Hepatocyte (in vitro differentiated cells): ENCODE results near the gene CALD1. TPM values are rescaled to one million over a fixed set of nuclear protein-coding genes. Genes with fewer than 3 reads are reported as not detected.

Source experiments
- DNase-seq: peaks from one replicate; pipeline ENCODE4 v3.0.0-alpha.2; 2016; ENCODE audit warnings: low spot score
- H2AFZ ChIP-seq: fragments of 200-600 bp; sonication (generic); 2 replicates; pipeline ENCODE4 v1.6.0; 2016; ENCODE audit warnings: antibody characterized with exemption, mild to moderate bottlenecking
- H3K27ac ChIP-seq: fragments of 200-600 bp; sonication (generic); 2 replicates; pipeline ENCODE4 v1.5.1; 2016; ENCODE audit warnings: mild to moderate bottlenecking
- H3K27me3 ChIP-seq: fragments of 200-600 bp; sonication (generic); 2 replicates; pipeline ENCODE4 v1.6.1; 2016
- H3K36me3 ChIP-seq: fragments of 200-600 bp; sonication (generic); replicated peaks from 2 replicates; pipeline ENCODE4 v1.5.1; 2016; ENCODE audit warnings: low read depth; ENCODE audit not compliant: insufficient read depth
- H3K4me1 ChIP-seq: fragments of 200-600 bp; sonication (generic); 2 replicates; pipeline ENCODE4 v1.5.1; 2016; ENCODE audit warnings: mild to moderate bottlenecking, moderate library complexity; ENCODE audit not compliant: insufficient read depth
- H3K4me2 ChIP-seq: fragments of 200-600 bp; sonication (generic); 2 replicates; pipeline ENCODE4 v1.6.0; 2016
- H3K4me3 ChIP-seq: fragments of 200-600 bp; sonication (generic); 2 replicates; pipeline ENCODE4 v1.5.1; 2016; ENCODE audit warnings: mild to moderate bottlenecking
- H3K79me2 ChIP-seq: fragments of 200-600 bp; sonication (generic); 2 replicates; pipeline ENCODE4 v1.6.0; 2017; ENCODE audit warnings: mild to moderate bottlenecking
- H3K9me2 ChIP-seq: fragments of 200-600 bp; sonication (generic); replicated peaks from 2 replicates; pipeline ENCODE4 v1.6.0; 2017; ENCODE audit warnings: mild to moderate bottlenecking; ENCODE audit not compliant: insufficient read depth
- H3K9me3 ChIP-seq: fragments of 200-600 bp; sonication (generic); 2 replicates; pipeline ENCODE4 v1.5.1; 2016; ENCODE audit warnings: low read depth, mild to moderate bottlenecking
- H4K20me1 ChIP-seq: fragments of 200-600 bp; sonication (generic); 2 replicates; pipeline ENCODE4 v1.6.0; 2016; ENCODE audit warnings: mild to moderate bottlenecking; ENCODE audit not compliant: insufficient read depth, poor library complexity, severe bottlenecking
- CTCF ChIP-seq: fragments of 200-600 bp; sonication (generic); IDR thresholded peaks from 2 replicates; pipeline ENCODE4 v1.5.1; 2016; ENCODE audit warnings: antibody characterized with exemption, mild to moderate bottlenecking; ENCODE audit not compliant: poor library complexity
- EZH2 ChIP-seq: fragments of 200-600 bp; sonication (generic); IDR thresholded peaks from 2 replicates; pipeline ENCODE4 v1.6.1; 2016; ENCODE audit warnings: antibody characterized with exemption, mild to moderate bottlenecking, borderline replicate concordance
- EZH2phosphoT487 ChIP-seq: fragments of 200-600 bp; sonication (generic); IDR thresholded peaks from one replicate; pipeline ENCODE4 v1.6.1; 2018; ENCODE audit warnings: antibody characterized with exemption, mild to moderate bottlenecking, low read depth, moderate library complexity; ENCODE audit not compliant: unreplicated experiment, severe bottlenecking
- WGBS: methylation state at CpG from one replicate; pipeline ENCODE4 v1.1.6; 2016; ENCODE audit warnings: low lambda C conversion rate; ENCODE audit errors: missing lambda C conversion rate; 5-methylcytosine and 5-hydroxymethylcytosine counted together
- polyA plus RNA-seq: library from polyadenylated mRNA; unstranded; fragments of >200 nt; fragmentation: Nextera tagmentation; extraction: Ambion mirVana; gene quantifications from 2 replicates; pipeline ENCODE4 v1.2.1, GENCODE V29; 2016
- total RNA-seq: library from RNA; depleted of rRNA; stranded (reverse); fragments of >200 nt; gene quantifications from 2 replicates; pipeline ENCODE4 v1.2.3, GENCODE V29; 2014

CALD1 gene
- total and polyA plus RNA-seq, 2 experiments from 2014 or later, result 207 to 333 TPM

GRCh38 chr7:134916171-134916883 is 136.9 kb downstream of the CALD1 start:
- Histone ChIP-seq H3K27me3 (no peaks in the 10 kb centered on the region), H3K4me2 (no peak overlapping the region), H3K9me3 (no peaks in the 10 kb centered on the region), H3K4me3 (no peak overlapping the region), H4K20me1 (no peaks in the 10 kb centered on the region), H2AFZ (no peak overlapping the region), H3K27ac (no peak overlapping the region), H3K36me3 (no peaks in the 10 kb centered on the region), H3K4me1 (peaks cover 25% of the 10 kb centered on the region), H3K79me2 (peaks cover 63% of the 10 kb centered on the region), H3K9me2 (no peaks in the 10 kb centered on the region)
- TF ChIP-seq EZH2, result no peak
- TF ChIP-seq EZH2phosphoT487, result no peak
- no peak for TF ChIP-seq CTCF
- 61% methylated on average over 6 of the region's 6 CpGs for WGBS
- DNase-seq, result no peak

GRCh38 chr7:134919240-134919641 is 139.8 kb downstream of the CALD1 start:
- peak overlapping the region; percentile 39 for H3K4me2 ChIP-seq
- no peaks in the 10 kb centered on the region for H3K9me3 ChIP-seq
- H3K4me3 ChIP-seq, result no peak overlapping the region
- H3K79me2 ChIP-seq, result peaks cover 65% of the 10 kb centered on the region
- H2AFZ ChIP-seq, result no peak overlapping the region
- no peaks in the 10 kb centered on the region for H3K9me2 ChIP-seq
- TF ChIP-seq EZH2 (no peak), CTCF (no peak), EZH2phosphoT487 (no peak)
- H3K4me1 ChIP-seq, result peaks cover 23% of the 10 kb centered on the region
- H3K27me3 ChIP-seq, result no peaks in the 10 kb centered on the region
- no peak for DNase-seq
- H3K36me3 ChIP-seq, result no peaks in the 10 kb centered on the region
- no peaks in the 10 kb centered on the region for H4K20me1 ChIP-seq
- H3K27ac ChIP-seq, result peak overlapping the region; percentile 70

- H2AFZ ChIP-seq, result no peak overlapping the region
- no peaks in the 10 kb centered on the region for H3K9me3 ChIP-seq
- DNase-seq, result peak; percentile 46
- no peaks in the 10 kb centered on the region for H3K36me3 ChIP-seq
- H3K27me3 ChIP-seq, result no peaks in the 10 kb centered on the region
- peaks cover 66% of the 10 kb centered on the region for H3K79me2 ChIP-seq
- H3K27ac ChIP-seq, result peak overlapping the region; percentile 70
- no peaks in the 10 kb centered on the region for H4K20me1 ChIP-seq
- TF ChIP-seq CTCF (no peak), EZH2 (no peak)
- H3K9me2 ChIP-seq, result no peaks in the 10 kb centered on the region
- 66% methylated on average over 2 of the region's 2 CpGs for WGBS
- peak overlapping the region; percentile 54 for H3K4me2 ChIP-seq
- peaks cover 23% of the 10 kb centered on the region for H3K4me1 ChIP-seq
- H3K4me3 ChIP-seq, result no peak overlapping the region
Measured at GRCh38 chr7:134920026-134920753, 140.8 kb downstream of the CALD1 start.
